Measurements from ENCODE around the gene WIPF3. TPM values are rescaled to one million over a fixed set of nuclear protein-coding genes. Genes with fewer than 3 reads are reported as not detected.

Gene WIPF3
- total RNA-seq, 1 donor from 2014 or later: 0.67 TPM

DNA sequence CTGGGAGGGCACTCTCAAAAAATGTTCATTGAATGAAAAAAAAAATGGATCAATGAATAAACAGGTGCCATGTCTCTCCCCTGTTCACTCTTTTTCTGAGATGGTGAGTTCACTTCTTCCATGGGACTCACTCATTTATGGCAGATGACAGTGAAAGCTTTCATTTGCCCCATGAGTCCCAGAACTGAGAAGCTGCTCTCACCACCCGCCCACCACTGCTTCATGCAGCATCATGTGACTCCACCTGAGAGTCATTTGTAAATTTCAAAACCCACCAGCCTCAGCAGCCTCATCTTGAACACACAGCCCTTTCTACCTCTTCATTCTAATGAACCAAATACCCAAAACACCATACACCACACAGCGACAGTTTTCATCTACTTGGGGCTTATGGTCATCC lies 118.4 kb downstream of the WIPF3 start:
- Histone ChIP-seq H3K4me3 (no peak overlapping the region), H3K9me3 (no peaks in the 10 kb centered on the region), H3K4me1 (no peaks in the 10 kb centered on the region), H3K36me3 (peaks cover 7% of the 10 kb centered on the region), H3K27ac (no peak overlapping the region), H3K27me3 (no peaks in the 10 kb centered on the region)
- TF ChIP-seq, protein P1, sequence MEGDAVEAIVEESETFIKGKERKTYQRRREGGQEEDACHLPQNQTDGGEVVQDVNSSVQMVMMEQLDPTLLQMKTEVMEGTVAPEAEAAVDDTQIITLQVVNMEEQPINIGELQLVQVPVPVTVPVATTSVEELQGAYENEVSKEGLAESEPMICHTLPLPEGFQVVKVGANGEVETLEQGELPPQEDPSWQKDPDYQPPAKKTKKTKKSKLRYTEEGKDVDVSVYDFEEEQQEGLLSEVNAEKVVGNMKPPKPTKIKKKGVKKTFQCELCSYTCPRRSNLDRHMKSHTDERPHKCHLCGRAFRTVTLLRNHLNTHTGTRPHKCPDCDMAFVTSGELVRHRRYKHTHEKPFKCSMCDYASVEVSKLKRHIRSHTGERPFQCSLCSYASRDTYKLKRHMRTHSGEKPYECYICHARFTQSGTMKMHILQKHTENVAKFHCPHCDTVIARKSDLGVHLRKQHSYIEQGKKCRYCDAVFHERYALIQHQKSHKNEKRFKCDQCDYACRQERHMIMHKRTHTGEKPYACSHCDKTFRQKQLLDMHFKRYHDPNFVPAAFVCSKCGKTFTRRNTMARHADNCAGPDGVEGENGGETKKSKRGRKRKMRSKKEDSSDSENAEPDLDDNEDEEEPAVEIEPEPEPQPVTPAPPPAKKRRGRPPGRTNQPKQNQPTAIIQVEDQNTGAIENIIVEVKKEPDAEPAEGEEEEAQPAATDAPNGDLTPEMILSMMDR (IDR thresholded peaks at IDR 0.05): no peak
- ATAC-seq (no peak), DNase-seq (no peak)
- intact Hi-C loops (cut with DNase I): loop anchor here (10.0 kb wide), 1 partner anchor 180 kb away; no protein-coding TSS in a partner anchor

DNA sequence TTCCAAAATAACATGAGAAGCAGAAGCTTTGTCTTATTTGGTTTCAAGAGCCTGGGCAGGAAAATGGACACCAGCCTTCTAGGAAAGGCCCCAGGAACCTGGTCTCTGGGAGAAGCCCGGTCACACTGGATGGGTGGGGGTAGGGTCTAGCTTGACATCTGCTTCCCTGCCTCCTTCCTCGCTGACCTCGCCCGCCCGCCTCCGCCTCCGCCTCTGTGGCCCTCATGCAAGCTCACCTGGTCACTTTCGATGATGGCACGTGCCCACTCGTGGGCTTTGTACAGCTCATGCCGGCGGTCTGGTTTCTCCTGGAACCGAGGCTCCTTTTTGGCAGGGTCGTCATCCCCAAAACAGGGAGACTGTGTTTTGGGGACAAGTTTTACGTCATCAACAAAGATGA lies 119.9 kb downstream of the WIPF3 start:
- Histone ChIP-seq H3K36me3 (peaks cover 7% of the 10 kb centered on the region), H3K4me3 (no peak overlapping the region), H3K27me3 (no peaks in the 10 kb centered on the region), H3K9me3 (no peaks in the 10 kb centered on the region), H3K4me1 (no peaks in the 10 kb centered on the region), H3K27ac (no peak overlapping the region)
- DNase-seq (no peak), ATAC-seq (no peak)
- TF ChIP-seq, protein P1 (IDR thresholded peaks at IDR 0.05): no peak
- intact Hi-C loops (cut with DNase I): loop anchor here (10.0 kb wide), 1 partner anchor 181 kb away; no protein-coding TSS in a partner anchor

DNA sequence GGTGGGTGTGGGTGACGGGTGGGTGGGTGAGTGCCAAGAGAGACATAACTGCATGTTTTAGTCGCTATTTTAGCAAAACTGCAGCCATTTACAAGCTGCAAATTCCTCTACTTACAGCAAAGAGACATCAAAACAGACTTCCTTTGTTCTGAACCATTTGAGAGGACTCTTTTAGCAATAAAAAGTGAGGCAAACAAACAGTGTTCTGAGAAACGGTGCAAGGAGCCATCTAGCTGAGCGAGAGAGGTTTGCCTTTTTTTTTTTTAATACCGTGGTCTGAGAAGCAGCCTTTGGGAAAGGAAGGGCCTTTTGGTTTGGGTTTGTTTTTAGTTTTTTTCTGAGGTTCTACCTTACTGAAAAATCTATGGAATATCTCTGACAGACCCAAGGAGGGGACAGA lies 120.4 kb downstream of the WIPF3 start:
- Histone ChIP-seq H3K36me3 (peaks cover 7% of the 10 kb centered on the region), H3K27ac (no peak overlapping the region), H3K4me1 (no peaks in the 10 kb centered on the region), H3K9me3 (no peaks in the 10 kb centered on the region), H3K27me3 (no peaks in the 10 kb centered on the region), H3K4me3 (no peak overlapping the region)
- ATAC-seq: no peak
- intact Hi-C loops (cut with DNase I): loop anchor here (10.0 kb wide), 1 partner anchor 182 kb away; no protein-coding TSS in a partner anchor
- DNase-seq: no peak
- TF ChIP-seq, protein P1 (IDR thresholded peaks at IDR 0.05): no peak

DNA sequence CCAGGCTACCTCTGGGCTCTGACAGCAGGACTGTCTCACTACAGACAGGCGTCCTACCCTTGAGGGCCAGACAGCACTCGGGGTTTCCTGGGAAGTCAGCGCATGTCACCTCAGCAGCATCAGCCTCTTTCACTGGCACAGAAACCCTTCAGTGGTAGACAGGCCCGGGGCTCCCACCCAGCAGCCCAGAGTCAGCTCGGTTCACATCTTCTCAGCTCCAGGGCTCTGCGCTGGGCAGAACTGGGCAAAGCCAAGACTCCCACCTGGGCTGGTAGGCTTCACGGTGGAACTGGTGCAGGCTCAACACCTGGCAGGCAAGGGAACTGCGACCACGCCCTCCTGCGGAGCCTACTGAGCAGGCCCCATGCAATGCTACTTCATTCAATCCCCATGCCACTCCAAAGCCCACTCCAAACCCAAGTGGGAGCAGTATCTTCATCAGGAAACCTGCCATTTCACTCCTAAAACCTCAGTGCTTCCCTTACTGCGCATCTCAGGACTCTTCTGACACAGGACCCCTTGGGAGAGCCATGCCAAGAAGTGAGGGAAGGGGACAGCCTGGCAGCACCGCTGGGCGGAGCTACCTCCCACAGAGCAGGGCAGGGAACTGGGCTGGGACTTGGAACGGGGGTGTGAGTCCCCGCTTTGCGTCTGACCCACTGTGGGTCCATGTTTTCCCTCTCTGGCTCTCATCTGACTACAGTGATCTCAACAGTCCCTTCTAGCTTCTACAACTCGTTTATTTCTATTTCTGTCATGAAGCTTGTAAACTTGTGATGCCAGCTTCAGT lies 122.9 kb downstream of the WIPF3 start:
- no peaks in the 10 kb centered on the region for H3K27me3 ChIP-seq
- no peak overlapping the region for H3K27ac ChIP-seq
- no peaks in the 10 kb centered on the region for H3K9me3 ChIP-seq
- no peaks in the 10 kb centered on the region for H3K4me1 ChIP-seq
- intact Hi-C loops (cut with DNase I): loop anchor here (10.0 kb wide), 1 partner anchor 184 kb away; no protein-coding TSS in a partner anchor
- DNase-seq (no peak), ATAC-seq (peak; percentile 10)
- TF ChIP-seq, protein P1 (IDR thresholded peaks at IDR 0.05): no peak
- peaks cover 3% of the 10 kb centered on the region for H3K36me3 ChIP-seq
- no peak overlapping the region for H3K4me3 ChIP-seq

DNA sequence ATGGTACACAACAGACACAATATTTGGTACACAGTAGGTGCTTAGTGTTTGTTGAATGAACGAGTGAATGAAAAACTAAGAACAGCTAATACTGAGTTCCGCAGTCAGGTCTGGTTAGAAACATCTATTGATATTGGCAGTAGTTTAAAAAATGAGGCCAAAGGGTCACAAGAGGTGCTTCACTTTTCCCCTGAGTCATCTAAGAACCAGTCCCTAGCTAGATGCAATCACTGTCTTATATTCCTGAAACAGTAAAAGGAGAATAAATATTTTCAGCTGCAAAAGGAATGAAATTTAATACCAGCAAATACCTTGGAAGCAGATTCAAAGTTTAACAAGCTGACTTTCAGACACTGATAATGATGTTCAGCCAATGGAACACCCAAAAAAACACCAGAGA lies 128.8 kb downstream of the WIPF3 start:
- ATAC-seq (no peak), DNase-seq (no peak)
- Histone ChIP-seq H3K27me3 (no peaks in the 10 kb centered on the region), H3K36me3 (peaks cover 18% of the 10 kb centered on the region), H3K9me3 (no peaks in the 10 kb centered on the region), H3K4me3 (no peak overlapping the region), H3K27ac (no peak overlapping the region), H3K4me1 (no peaks in the 10 kb centered on the region)
- TF ChIP-seq, protein P1 (IDR thresholded peaks at IDR 0.05): no peak
- intact Hi-C loops (cut with DNase I): no loop called here

Measured in upper lobe of right lung (tissue), 1 donor.